H9 (cell line): ENCODE measurements around the gene ALKBH7. TPM values are rescaled to one million over a fixed set of nuclear protein-coding genes. Genes with fewer than 3 reads are reported as not detected.

Experiments used
- DNase-seq: peaks from one replicate; pipeline ENCODE4 v3.0.0-alpha.2; 2017
- H2AFZ ChIP-seq: one replicate; pipeline ENCODE4 v1.6.1; 2013; ENCODE audit warnings: mild to moderate bottlenecking, low read length, control low read depth, moderate library complexity
- H2AK5ac ChIP-seq: 2 replicates; pipeline ENCODE4 v1.6.1; 2013; ENCODE audit warnings: low read length, control low read depth, mixed read lengths; ENCODE audit not compliant: insufficient read length
- H2BK120ac ChIP-seq: one replicate; pipeline ENCODE4 v1.6.1; 2013; ENCODE audit warnings: low read depth, mild to moderate bottlenecking, low read length, control low read depth, inconsistent platforms; ENCODE audit not compliant: poor library complexity, severe bottlenecking
- H2BK12ac ChIP-seq: 2 replicates; pipeline ENCODE4 v1.6.1; 2013; ENCODE audit warnings: low read length, control low read depth, mixed read lengths, low read depth; ENCODE audit not compliant: insufficient read length
- H2BK15ac ChIP-seq: 2 replicates; pipeline ENCODE4 v1.6.1; 2013; ENCODE audit warnings: low read depth, low read length, control low read depth
- H2BK20ac ChIP-seq: one replicate; pipeline ENCODE4 v1.6.1; 2013; ENCODE audit warnings: low read depth, mild to moderate bottlenecking, low read length, control low read depth, inconsistent platforms; ENCODE audit not compliant: poor library complexity, severe bottlenecking
- H2BK5ac ChIP-seq: 2 replicates; pipeline ENCODE4 v1.6.1; 2013; ENCODE audit warnings: low read length, control low read depth, mixed read lengths; ENCODE audit not compliant: insufficient read length
- H3K14ac ChIP-seq: 2 replicates; pipeline ENCODE4 v1.6.1; 2013; ENCODE audit warnings: low read length, control low read depth; ENCODE audit not compliant: insufficient read depth
- H3K18ac ChIP-seq: 2 replicates; pipeline ENCODE4 v1.6.1; 2013; ENCODE audit warnings: low read depth, mild to moderate bottlenecking, mixed read lengths, low read length, control low read depth; ENCODE audit not compliant: insufficient read length
- H3K23ac ChIP-seq: 2 replicates; pipeline ENCODE4 v1.6.1; 2013; ENCODE audit warnings: low read length, control low read depth, mixed read lengths, low read depth; ENCODE audit not compliant: insufficient read length
- H3K23me2 ChIP-seq: 2 replicates; pipeline ENCODE4 v1.6.1; 2013; ENCODE audit warnings: low read depth, mild to moderate bottlenecking, mixed read lengths, low read length, control low read depth; ENCODE audit not compliant: insufficient read length, poor library complexity, severe bottlenecking
- H3K27ac ChIP-seq: 2 replicates; pipeline ENCODE4 v1.5.1; 2013; ENCODE audit warnings: low read length, control low read depth, mixed read lengths, low read depth; ENCODE audit not compliant: insufficient read length
- H3K27me3 ChIP-seq: 2 replicates; pipeline ENCODE4 v1.6.1; 2013; ENCODE audit warnings: low read length, control low read depth, inconsistent platforms; ENCODE audit not compliant: insufficient read depth
- H3K4ac ChIP-seq: 2 replicates; pipeline ENCODE4 v1.6.1; 2013; ENCODE audit warnings: low read depth, mild to moderate bottlenecking, control low read depth, inconsistent platforms, low read length, moderate library complexity
- H3K4me1 ChIP-seq: 2 replicates; pipeline ENCODE4 v1.6.1; 2013; ENCODE audit warnings: low read length, control low read depth, inconsistent platforms; ENCODE audit not compliant: insufficient read depth
- H3K4me2 ChIP-seq: 2 replicates; pipeline ENCODE4 v1.6.1; 2013; ENCODE audit warnings: low read length, control low read depth, mixed read lengths; ENCODE audit not compliant: insufficient read length, insufficient read depth
- H3K56ac ChIP-seq: 2 replicates; pipeline ENCODE4 v1.6.1; 2013; ENCODE audit warnings: low read depth, mild to moderate bottlenecking, mixed read lengths, low read length, control low read depth; ENCODE audit not compliant: insufficient read length
- H3K79me1 ChIP-seq: 2 replicates; pipeline ENCODE4 v1.6.1; 2013; ENCODE audit warnings: low read depth, mild to moderate bottlenecking, moderate library complexity, low read length, control low read depth, inconsistent platforms; ENCODE audit not compliant: insufficient read depth, poor library complexity, severe bottlenecking
- H3K79me2 ChIP-seq: 2 replicates; pipeline ENCODE4 v1.6.1; 2013; ENCODE audit warnings: low read length, control low read depth, inconsistent platforms; ENCODE audit not compliant: insufficient read depth
- H3K9ac ChIP-seq: 2 replicates; pipeline ENCODE4 v1.6.1; 2013; ENCODE audit warnings: low read length, control low read depth, mixed read lengths; ENCODE audit not compliant: insufficient read length; ENCODE audit errors: extremely low read depth
- H3K9me3 ChIP-seq: one replicate; pipeline ENCODE4 v1.6.1; 2013; ENCODE audit warnings: low read depth, low read length, inconsistent platforms; ENCODE audit not compliant: control insufficient read depth
- H3T11ph ChIP-seq: one replicate; pipeline ENCODE4 v1.6.1; 2013; ENCODE audit warnings: mild to moderate bottlenecking, low read length, control low read depth, inconsistent platforms
- H4K20me1 ChIP-seq: one replicate; pipeline ENCODE4 v1.6.1; 2013; ENCODE audit not compliant: control insufficient read depth, insufficient read length, insufficient read depth
- H4K5ac ChIP-seq: 2 replicates; pipeline ENCODE4 v1.6.1; 2013; ENCODE audit warnings: low read depth, mild to moderate bottlenecking, mixed read lengths, low read length, control low read depth; ENCODE audit not compliant: insufficient read length
- H4K8ac ChIP-seq: replicated peaks from 2 replicates; pipeline ENCODE4 v1.6.1; 2013; ENCODE audit warnings: low read length, control low read depth, mixed read lengths, low read depth; ENCODE audit not compliant: insufficient read length
- H4K91ac ChIP-seq: 2 replicates; pipeline ENCODE4 v1.6.1; 2013; ENCODE audit warnings: low read depth, mild to moderate bottlenecking, moderate library complexity, mixed read lengths, low read length, control low read depth; ENCODE audit not compliant: insufficient read length
- H3K27ac Mint-ChIP-seq, 3 experiments: 2 replicates in 2 of 3; 3 replicates in 1 of 3; pipeline ENCODE4 v1.8.0; 2020 to 2021; ENCODE audit warnings: mixed read lengths in 3 of 3, mild to moderate bottlenecking in 1 of 3, moderate library complexity in 1 of 3
- H3K27me3 Mint-ChIP-seq: 2 replicates; pipeline ENCODE4 v1.8.0; 2021; ENCODE audit warnings: low read depth, mild to moderate bottlenecking, moderate library complexity, mixed read lengths
- H3K36me3 Mint-ChIP-seq, 3 experiments: 2 replicates in 2 of 3; 3 replicates in 1 of 3; pipeline ENCODE4 v1.8.0; 2020 to 2021; ENCODE audit warnings: low read depth in 3 of 3, mixed read lengths in 3 of 3; ENCODE audit not compliant: insufficient read depth in 1 of 3
- H3K4me1 Mint-ChIP-seq, 2 experiments: 2 replicates each; pipeline ENCODE4 v1.8.0; 2020; ENCODE audit warnings: mixed read lengths in 2 of 2
- H3K4me3 Mint-ChIP-seq, 2 experiments: 2 replicates in 1 of 2; 3 replicates in 1 of 2; pipeline ENCODE4 v1.8.0; 2020 to 2021; ENCODE audit warnings: mild to moderate bottlenecking in 2 of 2, mixed read lengths in 2 of 2, moderate library complexity in 1 of 2
- H3K9me3 Mint-ChIP-seq, 2 experiments: 2 replicates in 1 of 2; 3 replicates in 1 of 2; pipeline ENCODE4 v1.8.0; 2020; ENCODE audit warnings: mild to moderate bottlenecking in 2 of 2, mixed read lengths in 2 of 2, moderate library complexity in 1 of 2
- WGBS: extraction: QIAGEN DNeasy Blood & Tissue Kit; methylation state at CpG from one replicate; pipeline ENCODE4 v1.1.7; 2013; ENCODE audit warnings: missing lambda C conversion rate, low lambda C conversion rate, mixed read lengths; ENCODE audit not compliant: insufficient read length; ENCODE audit errors: extremely low coverage; 5-methylcytosine and 5-hydroxymethylcytosine counted together
- total RNA-seq: library from RNA; stranded (reverse); gene quantifications from 2 replicates; pipeline ENCODE4 v1.2.1, GENCODE V29; 2021
- TF ChIP-seq, protein P1 (sequence below): fragments of 200-600 bp; sonication (generic); conservative IDR thresholded peaks from 3 replicates; pipeline ENCODE4 v1.8.0; 2021; ENCODE audit warnings: antibody characterized with exemption, mild to moderate bottlenecking

Gene ALKBH7
- total RNA-seq, 1 experiment from 2014 or later: 85.7 TPM

DNA sequence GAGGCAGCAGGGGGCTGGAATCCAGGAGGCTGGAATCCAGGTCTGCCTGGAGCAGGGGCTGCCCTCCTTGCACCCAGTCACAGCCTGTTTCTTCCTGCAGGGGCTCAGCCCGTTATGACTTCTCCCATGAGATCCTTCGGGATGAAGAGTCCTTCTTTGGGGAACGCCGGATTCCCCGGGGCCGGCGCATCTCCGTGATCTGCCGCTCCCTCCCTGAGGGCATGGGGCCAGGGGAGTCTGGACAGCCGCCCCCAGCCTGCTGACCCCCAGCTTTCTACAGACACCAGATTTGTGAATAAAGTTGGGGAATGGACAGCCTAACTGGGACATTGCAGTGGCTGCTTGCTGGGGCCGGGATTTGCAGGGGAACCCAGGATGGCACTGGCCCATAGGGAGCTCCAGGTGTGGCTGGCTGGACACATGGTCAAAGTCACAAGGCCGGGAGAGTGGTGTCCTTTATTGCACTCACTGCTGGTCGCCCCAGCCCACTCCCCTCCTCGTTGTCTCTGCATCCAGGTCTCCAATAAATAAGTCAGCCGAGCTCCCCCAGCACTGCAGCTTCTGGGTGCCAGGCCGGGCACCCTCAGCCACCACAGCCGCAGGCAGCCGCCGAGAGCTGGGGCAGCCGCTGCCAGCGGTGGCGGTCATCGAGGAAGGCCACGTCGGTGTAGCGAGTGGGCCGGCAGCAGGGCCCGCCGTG is 2.3 kb downstream of the ALKBH7 start:
- H3K27ac Mint-ChIP-seq: 0 out of 7 replicates have a peak overlapping the region, but pooled peaks of 1 of the 3 experiments have one; percentile 28
- H4K8ac ChIP-seq: no peak overlapping the region
- H3K4me1 Mint-ChIP-seq: peaks cover 9 to 24% of the 10 kb centered on the region in 2 experiments

More for the DNA sequence above, 2.3 kb downstream of the ALKBH7 start:
- Histone ChIP-seq H4K20me1 (no peaks in the 10 kb centered on the region), H2AFZ (no peak overlapping the region), H3K23ac (no peak overlapping the region), H3K14ac (no peak overlapping the region), H3K4ac (no peak overlapping the region), H3K23me2 (no peaks in the 10 kb centered on the region), H3K4me1 (no peaks in the 10 kb centered on the region), H3K18ac (no peak overlapping the region), H3K4me2 (no peak overlapping the region), H2AK5ac (no peak overlapping the region), H3K9me3 (no peaks in the 10 kb centered on the region), H4K91ac (no peak overlapping the region), H2BK15ac (no peak overlapping the region), H2BK20ac (no peak overlapping the region), H2BK120ac (no peak overlapping the region), H3K27ac (no peak overlapping the region), H3K79me1 (no peaks in the 10 kb centered on the region), H3T11ph (no peak overlapping the region), H3K79me2 (no peaks in the 10 kb centered on the region), H2BK5ac (no peak overlapping the region), H3K9ac (no peak overlapping the region), H3K56ac (no peak overlapping the region), H4K5ac (no peak overlapping the region), H2BK12ac (no peak overlapping the region), H3K27me3 (no peaks in the 10 kb centered on the region)
- no peak for DNase-seq
- WGBS: no CpG with 5 or more reads among the region's 29 CpGs
- Mint-ChIP-seq H3K4me3 (peak overlapping the region in 1 of 2 experiments; percentile 40; a peak in 2 of 5 replicates), H3K36me3 (peaks cover 10 to 15% (median 14%) of the 10 kb centered on the region in 3 experiments), H3K27me3 (no peaks in the 10 kb centered on the region), H3K9me3 (peaks cover 2 to 3% of the 10 kb centered on the region in 2 experiments; a peak in 4 of 5 replicates)
- TF ChIP-seq, protein P1, sequence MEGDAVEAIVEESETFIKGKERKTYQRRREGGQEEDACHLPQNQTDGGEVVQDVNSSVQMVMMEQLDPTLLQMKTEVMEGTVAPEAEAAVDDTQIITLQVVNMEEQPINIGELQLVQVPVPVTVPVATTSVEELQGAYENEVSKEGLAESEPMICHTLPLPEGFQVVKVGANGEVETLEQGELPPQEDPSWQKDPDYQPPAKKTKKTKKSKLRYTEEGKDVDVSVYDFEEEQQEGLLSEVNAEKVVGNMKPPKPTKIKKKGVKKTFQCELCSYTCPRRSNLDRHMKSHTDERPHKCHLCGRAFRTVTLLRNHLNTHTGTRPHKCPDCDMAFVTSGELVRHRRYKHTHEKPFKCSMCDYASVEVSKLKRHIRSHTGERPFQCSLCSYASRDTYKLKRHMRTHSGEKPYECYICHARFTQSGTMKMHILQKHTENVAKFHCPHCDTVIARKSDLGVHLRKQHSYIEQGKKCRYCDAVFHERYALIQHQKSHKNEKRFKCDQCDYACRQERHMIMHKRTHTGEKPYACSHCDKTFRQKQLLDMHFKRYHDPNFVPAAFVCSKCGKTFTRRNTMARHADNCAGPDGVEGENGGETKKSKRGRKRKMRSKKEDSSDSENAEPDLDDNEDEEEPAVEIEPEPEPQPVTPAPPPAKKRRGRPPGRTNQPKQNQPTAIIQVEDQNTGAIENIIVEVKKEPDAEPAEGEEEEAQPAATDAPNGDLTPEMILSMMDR: no peak
